Astrocyte of the cerebellum (primary cell): ENCODE data around the gene CCDC148.
"Not testable (repeated sequence)": the region's sequence is repeated elsewhere in the genome, so short reads cannot be mapped to it uniquely, and the experiment has no call there.

ENCODE experiments used
- DNase-seq: peaks from one replicate; pipeline ENCODE4 v3.0.0-alpha.2; 2011; ENCODE audit warnings: low read depth
- H3K4me3 ChIP-seq: 2 replicates; pipeline ENCODE4 v1.5.1; 2011; ENCODE audit warnings: mild to moderate bottlenecking, low read depth, low read length, moderate library complexity
- CTCF ChIP-seq: IDR thresholded peaks from 2 replicates; pipeline ENCODE4 v1.5.1; 2012; ENCODE audit warnings: low read length, low read depth, moderate library complexity, mild to moderate bottlenecking; ENCODE audit errors: missing control alignments
- in situ Hi-C: cut with HindIII; loops from 2 replicates; pipeline ENCODE4 v1.10.0; 2017; ENCODE audit warnings: low sequenced_read_pairs

The CCDC148 gene

GRCh38 chr2:158484892-158485556 is 28.5 kb upstream of the CCDC148 start:
- TF ChIP-seq CTCF, result no peak
- in situ Hi-C loops, result no loop called here
- H3K4me3 ChIP-seq, result no peak overlapping the region
- no peak for DNase-seq

GRCh38 chr2:158482594-158482993 is 26.0 kb upstream of the CCDC148 start:
- no peak overlapping the region for H3K4me3 ChIP-seq
- no peak for DNase-seq
- TF ChIP-seq CTCF, result no peak
- in situ Hi-C loops, result no loop called here

GRCh38 chr2:158481116-158481515 is 24.6 kb upstream of the CCDC148 start:
- no peak overlapping the region for H3K4me3 ChIP-seq
- in situ Hi-C loops, result no loop called here
- TF ChIP-seq CTCF, result no peak
- DNase-seq, result no peak

GRCh38 chr2:158478816-158479215 is 22.3 kb upstream of the CCDC148 start:
- H3K4me3 ChIP-seq, result no peak overlapping the region
- no peak for DNase-seq
- in situ Hi-C loops, result loop anchor here (10.0 kb wide), 1 partner anchor 266 kb away; no protein-coding TSS in a partner anchor
- TF ChIP-seq CTCF, result no peak

GRCh38 chr2:158478237-158478636 is 21.7 kb upstream of the CCDC148 start:
- in situ Hi-C loops, result loop anchor here (10.0 kb wide), 1 partner anchor 267 kb away; no protein-coding TSS in a partner anchor
- DNase-seq, result no peak
- no peak for TF ChIP-seq CTCF
- no peak overlapping the region for H3K4me3 ChIP-seq

GRCh38 chr2:158477202-158477601 is 20.6 kb upstream of the CCDC148 start:
- TF ChIP-seq CTCF, result no peak
- DNase-seq, result no peak
- no peak overlapping the region for H3K4me3 ChIP-seq
- in situ Hi-C loops, result loop anchor here (10.0 kb wide), 1 partner anchor 268 kb away; no protein-coding TSS in a partner anchor

- DNase-seq, H3K4me3 ChIP-seq: not testable (repeated sequence)
- in situ Hi-C loops, result loop anchor here (10.0 kb wide), 1 partner anchor 270 kb away; no protein-coding TSS in a partner anchor
These were observed 18.0 kb upstream of the CCDC148 start for GRCh38 chr2:158474526-158475011.
